Type B pancreatic cell (in vitro differentiated cells): ENCODE results near the gene SNRNP25. TPM values are rescaled to one million over a fixed set of nuclear protein-coding genes. Genes with fewer than 3 reads are reported as not detected.

Experiments used
- DNase-seq: peaks from one replicate; pipeline ENCODE4 v3.0.0; 2021; ENCODE audit warnings: mixed read lengths; ENCODE audit not compliant: unreplicated experiment; ENCODE audit errors: extremely low spot score
- H3K27ac Mint-ChIP-seq: 2 replicates; pipeline ENCODE4 v1.8.0; 2021; ENCODE audit warnings: mild to moderate bottlenecking, mixed read lengths
- H3K27me3 Mint-ChIP-seq: 2 replicates; pipeline ENCODE4 v1.8.0; 2021; ENCODE audit warnings: mixed read lengths
- H3K36me3 Mint-ChIP-seq: 2 replicates; pipeline ENCODE4 v1.8.0; 2021; ENCODE audit warnings: mixed read lengths
- H3K4me1 Mint-ChIP-seq: one replicate; pipeline ENCODE4 v1.8.0; 2021; ENCODE audit warnings: mixed read lengths; ENCODE audit not compliant: unreplicated experiment
- H3K4me3 Mint-ChIP-seq: 2 replicates; pipeline ENCODE4 v1.8.0; 2021; ENCODE audit warnings: mild to moderate bottlenecking, mixed read lengths
- H3K9me3 Mint-ChIP-seq: 2 replicates; pipeline ENCODE4 v1.8.0; 2021; ENCODE audit warnings: mixed read lengths
- CTCF ChIP-seq: fragments of 200-600 bp; sonication (generic); conservative IDR thresholded peaks from 2 replicates; pipeline ENCODE4 v1.5.0; 2021; ENCODE audit warnings: antibody characterized with exemption, mild to moderate bottlenecking
- total RNA-seq: library from RNA; stranded (reverse); gene quantifications from 2 replicates; pipeline ENCODE4 v1.2.1, GENCODE V29; 2021; ENCODE audit warnings: low replicate concordance

SNRNP25 gene
- total RNA-seq, 1 donor from 2014 or later = 48.7 TPM

GRCh38 chr16:84718-85406 lies 31.2 kb downstream of the SNRNP25 start:
- no peak for DNase-seq
- H3K36me3 Mint-ChIP-seq = peaks cover 5% of the 10 kb centered on the region
- no peaks in the 10 kb centered on the region for H3K9me3 Mint-ChIP-seq
- H3K4me1 Mint-ChIP-seq = peaks cover 5% of the 10 kb centered on the region
- no peak for TF ChIP-seq CTCF
- H3K27me3 Mint-ChIP-seq = no peaks in the 10 kb centered on the region
- H3K4me3 Mint-ChIP-seq = no peak overlapping the region
- no peak overlapping the region for H3K27ac Mint-ChIP-seq

GRCh38 chr16:85407-85782 lies 31.8 kb downstream of the SNRNP25 start:
- no peak for DNase-seq
- Mint-ChIP-seq H3K36me3 (peaks cover 5% of the 10 kb centered on the region), H3K4me1 (peaks cover 5% of the 10 kb centered on the region), H3K27ac (no peak overlapping the region), H3K4me3 (no peak overlapping the region), H3K27me3 (no peaks in the 10 kb centered on the region), H3K9me3 (no peaks in the 10 kb centered on the region)
- no peak for TF ChIP-seq CTCF

- H3K27ac Mint-ChIP-seq = no peak overlapping the region
Measured at GRCh38 chr16:85865-86264, 32.2 kb downstream of the SNRNP25 start.

GRCh38 chr16:86483-86952 lies 32.9 kb downstream of the SNRNP25 start:
- Mint-ChIP-seq H3K4me1 (peaks cover 5% of the 10 kb centered on the region), H3K36me3 (peaks cover 5% of the 10 kb centered on the region), H3K27me3 (no peaks in the 10 kb centered on the region), H3K4me3 (no peak overlapping the region), H3K27ac (no peak overlapping the region), H3K9me3 (no peaks in the 10 kb centered on the region)
- DNase-seq = no peak
- TF ChIP-seq CTCF = no peak

More at GRCh38 chr16:85865-86264, 32.2 kb downstream of the SNRNP25 start:
- H3K4me3 Mint-ChIP-seq = no peak overlapping the region
- TF ChIP-seq CTCF = no peak
- no peaks in the 10 kb centered on the region for H3K9me3 Mint-ChIP-seq
- peaks cover 5% of the 10 kb centered on the region for H3K36me3 Mint-ChIP-seq
- no peaks in the 10 kb centered on the region for H3K27me3 Mint-ChIP-seq
- no peak for DNase-seq
- H3K4me1 Mint-ChIP-seq = peaks cover 5% of the 10 kb centered on the region

GRCh38 chr16:88613-89012 lies 35.0 kb downstream of the SNRNP25 start:
- TF ChIP-seq CTCF = no peak
- H3K27ac Mint-ChIP-seq = no peak overlapping the region
- H3K27me3 Mint-ChIP-seq = no peaks in the 10 kb centered on the region
- no peak for DNase-seq
- no peaks in the 10 kb centered on the region for H3K9me3 Mint-ChIP-seq
- H3K36me3 Mint-ChIP-seq = peaks cover 4% of the 10 kb centered on the region
- peaks cover 4% of the 10 kb centered on the region for H3K4me1 Mint-ChIP-seq
- H3K4me3 Mint-ChIP-seq = no peak overlapping the region
